H9 (cell line): Measurements from ENCODE around the gene ACADM. TPM values are rescaled to one million over a fixed set of nuclear protein-coding genes. Genes with fewer than 3 reads are reported as not detected.
"Not testable (repeated sequence)": the region's sequence is repeated elsewhere in the genome, so short reads cannot be mapped to it uniquely, and the experiment has no call there.

Experiments
- DNase-seq: peaks from one replicate; pipeline ENCODE4 v3.0.0-alpha.2; 2017
- H2AFZ ChIP-seq: one replicate; pipeline ENCODE4 v1.6.1; 2013; ENCODE audit warnings: mild to moderate bottlenecking, low read length, control low read depth, moderate library complexity
- H2AK5ac ChIP-seq: 2 replicates; pipeline ENCODE4 v1.6.1; 2013; ENCODE audit warnings: low read length, control low read depth, mixed read lengths; ENCODE audit not compliant: insufficient read length
- H2BK120ac ChIP-seq: one replicate; pipeline ENCODE4 v1.6.1; 2013; ENCODE audit warnings: low read depth, mild to moderate bottlenecking, low read length, control low read depth, inconsistent platforms; ENCODE audit not compliant: poor library complexity, severe bottlenecking
- H2BK12ac ChIP-seq: 2 replicates; pipeline ENCODE4 v1.6.1; 2013; ENCODE audit warnings: low read length, control low read depth, mixed read lengths, low read depth; ENCODE audit not compliant: insufficient read length
- H2BK15ac ChIP-seq: 2 replicates; pipeline ENCODE4 v1.6.1; 2013; ENCODE audit warnings: low read depth, low read length, control low read depth
- H2BK20ac ChIP-seq: one replicate; pipeline ENCODE4 v1.6.1; 2013; ENCODE audit warnings: low read depth, mild to moderate bottlenecking, low read length, control low read depth, inconsistent platforms; ENCODE audit not compliant: poor library complexity, severe bottlenecking
- H2BK5ac ChIP-seq: 2 replicates; pipeline ENCODE4 v1.6.1; 2013; ENCODE audit warnings: low read length, control low read depth, mixed read lengths; ENCODE audit not compliant: insufficient read length
- H3K14ac ChIP-seq: 2 replicates; pipeline ENCODE4 v1.6.1; 2013; ENCODE audit warnings: low read length, control low read depth; ENCODE audit not compliant: insufficient read depth
- H3K18ac ChIP-seq: 2 replicates; pipeline ENCODE4 v1.6.1; 2013; ENCODE audit warnings: low read depth, mild to moderate bottlenecking, mixed read lengths, low read length, control low read depth; ENCODE audit not compliant: insufficient read length
- H3K23ac ChIP-seq: 2 replicates; pipeline ENCODE4 v1.6.1; 2013; ENCODE audit warnings: low read length, control low read depth, mixed read lengths, low read depth; ENCODE audit not compliant: insufficient read length
- H3K23me2 ChIP-seq: 2 replicates; pipeline ENCODE4 v1.6.1; 2013; ENCODE audit warnings: low read depth, mild to moderate bottlenecking, mixed read lengths, low read length, control low read depth; ENCODE audit not compliant: insufficient read length, poor library complexity, severe bottlenecking
- H3K27ac ChIP-seq: 2 replicates; pipeline ENCODE4 v1.5.1; 2013; ENCODE audit warnings: low read length, control low read depth, mixed read lengths, low read depth; ENCODE audit not compliant: insufficient read length
- H3K27me3 ChIP-seq: 2 replicates; pipeline ENCODE4 v1.6.1; 2013; ENCODE audit warnings: low read length, control low read depth, inconsistent platforms; ENCODE audit not compliant: insufficient read depth
- H3K4ac ChIP-seq: 2 replicates; pipeline ENCODE4 v1.6.1; 2013; ENCODE audit warnings: low read depth, mild to moderate bottlenecking, control low read depth, inconsistent platforms, low read length, moderate library complexity
- H3K4me1 ChIP-seq: 2 replicates; pipeline ENCODE4 v1.6.1; 2013; ENCODE audit warnings: low read length, control low read depth, inconsistent platforms; ENCODE audit not compliant: insufficient read depth
- H3K4me2 ChIP-seq: 2 replicates; pipeline ENCODE4 v1.6.1; 2013; ENCODE audit warnings: low read length, control low read depth, mixed read lengths; ENCODE audit not compliant: insufficient read length, insufficient read depth
- H3K56ac ChIP-seq: 2 replicates; pipeline ENCODE4 v1.6.1; 2013; ENCODE audit warnings: low read depth, mild to moderate bottlenecking, mixed read lengths, low read length, control low read depth; ENCODE audit not compliant: insufficient read length
- H3K79me1 ChIP-seq: 2 replicates; pipeline ENCODE4 v1.6.1; 2013; ENCODE audit warnings: low read depth, mild to moderate bottlenecking, moderate library complexity, low read length, control low read depth, inconsistent platforms; ENCODE audit not compliant: insufficient read depth, poor library complexity, severe bottlenecking
- H3K79me2 ChIP-seq: 2 replicates; pipeline ENCODE4 v1.6.1; 2013; ENCODE audit warnings: low read length, control low read depth, inconsistent platforms; ENCODE audit not compliant: insufficient read depth
- H3K9ac ChIP-seq: 2 replicates; pipeline ENCODE4 v1.6.1; 2013; ENCODE audit warnings: low read length, control low read depth, mixed read lengths; ENCODE audit not compliant: insufficient read length; ENCODE audit errors: extremely low read depth
- H3K9me3 ChIP-seq: one replicate; pipeline ENCODE4 v1.6.1; 2013; ENCODE audit warnings: low read depth, low read length, inconsistent platforms; ENCODE audit not compliant: control insufficient read depth
- H3T11ph ChIP-seq: one replicate; pipeline ENCODE4 v1.6.1; 2013; ENCODE audit warnings: mild to moderate bottlenecking, low read length, control low read depth, inconsistent platforms
- H4K20me1 ChIP-seq: one replicate; pipeline ENCODE4 v1.6.1; 2013; ENCODE audit not compliant: control insufficient read depth, insufficient read length, insufficient read depth
- H4K5ac ChIP-seq: 2 replicates; pipeline ENCODE4 v1.6.1; 2013; ENCODE audit warnings: low read depth, mild to moderate bottlenecking, mixed read lengths, low read length, control low read depth; ENCODE audit not compliant: insufficient read length
- H4K8ac ChIP-seq: replicated peaks from 2 replicates; pipeline ENCODE4 v1.6.1; 2013; ENCODE audit warnings: low read length, control low read depth, mixed read lengths, low read depth; ENCODE audit not compliant: insufficient read length
- H4K91ac ChIP-seq: 2 replicates; pipeline ENCODE4 v1.6.1; 2013; ENCODE audit warnings: low read depth, mild to moderate bottlenecking, moderate library complexity, mixed read lengths, low read length, control low read depth; ENCODE audit not compliant: insufficient read length
- H3K27ac Mint-ChIP-seq, 3 experiments: 2 replicates in 2 of 3; 3 replicates in 1 of 3; pipeline ENCODE4 v1.8.0; 2020 to 2021; ENCODE audit warnings: mixed read lengths in 3 of 3, mild to moderate bottlenecking in 1 of 3, moderate library complexity in 1 of 3
- H3K27me3 Mint-ChIP-seq: 2 replicates; pipeline ENCODE4 v1.8.0; 2021; ENCODE audit warnings: low read depth, mild to moderate bottlenecking, moderate library complexity, mixed read lengths
- H3K36me3 Mint-ChIP-seq, 3 experiments: 2 replicates in 2 of 3; 3 replicates in 1 of 3; pipeline ENCODE4 v1.8.0; 2020 to 2021; ENCODE audit warnings: low read depth in 3 of 3, mixed read lengths in 3 of 3; ENCODE audit not compliant: insufficient read depth in 1 of 3
- H3K4me1 Mint-ChIP-seq, 2 experiments: 2 replicates each; pipeline ENCODE4 v1.8.0; 2020; ENCODE audit warnings: mixed read lengths in 2 of 2
- H3K4me3 Mint-ChIP-seq, 2 experiments: 2 replicates in 1 of 2; 3 replicates in 1 of 2; pipeline ENCODE4 v1.8.0; 2020 to 2021; ENCODE audit warnings: mild to moderate bottlenecking in 2 of 2, mixed read lengths in 2 of 2, moderate library complexity in 1 of 2
- H3K9me3 Mint-ChIP-seq, 2 experiments: 2 replicates in 1 of 2; 3 replicates in 1 of 2; pipeline ENCODE4 v1.8.0; 2020; ENCODE audit warnings: mild to moderate bottlenecking in 2 of 2, mixed read lengths in 2 of 2, moderate library complexity in 1 of 2
- CTCF ChIP-seq: fragments of 200-600 bp; sonication (generic); conservative IDR thresholded peaks from 3 replicates; pipeline ENCODE4 v1.8.0; 2021; ENCODE audit warnings: antibody characterized with exemption, mild to moderate bottlenecking
- WGBS: extraction: QIAGEN DNeasy Blood & Tissue Kit; methylation state at CpG from one replicate; pipeline ENCODE4 v1.1.7; 2013; ENCODE audit warnings: missing lambda C conversion rate, low lambda C conversion rate, mixed read lengths; ENCODE audit not compliant: insufficient read length; ENCODE audit errors: extremely low coverage; 5-methylcytosine and 5-hydroxymethylcytosine counted together
- total RNA-seq: library from RNA; stranded (reverse); gene quantifications from 2 replicates; pipeline ENCODE4 v1.2.1, GENCODE V29; 2021

The ACADM gene
- total RNA-seq, 1 experiment from 2014 or later: 51.3 TPM

DNA sequence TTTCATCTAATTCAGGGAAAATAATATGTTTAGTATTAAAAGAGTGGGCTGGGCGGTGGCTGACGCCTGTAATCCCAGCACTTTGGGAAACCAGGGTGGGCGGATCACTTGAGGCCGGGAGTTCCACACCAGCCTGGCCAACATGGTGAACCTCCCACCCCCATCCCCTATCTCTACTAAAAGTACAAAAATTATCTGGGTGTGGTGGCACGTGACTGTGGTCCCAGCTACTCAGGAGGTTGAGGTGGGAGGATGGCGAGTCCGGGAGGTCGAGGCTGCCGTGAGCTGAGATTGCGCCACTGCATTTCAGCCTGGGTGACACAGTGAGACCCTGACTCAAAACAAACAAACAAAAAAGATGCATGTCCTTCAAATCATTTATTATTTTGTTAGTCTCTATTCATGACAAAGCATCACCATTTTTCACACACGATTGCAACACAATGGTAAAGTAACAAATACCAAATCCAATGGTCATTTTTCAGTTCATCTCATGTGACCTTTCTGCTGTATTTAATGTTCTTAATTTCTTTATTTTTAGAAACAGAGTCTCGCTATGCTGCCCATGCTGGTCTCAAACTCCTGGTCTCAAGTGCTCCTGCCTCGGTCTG, 73.2 kb downstream of the ACADM start:
- H2AK5ac ChIP-seq: no peak overlapping the region
- H3K14ac ChIP-seq: no peak overlapping the region
- no peak overlapping the region for H3K4me3 Mint-ChIP-seq
- H3K9ac ChIP-seq: no peak overlapping the region
- H3K79me2 ChIP-seq: no peaks in the 10 kb centered on the region
- H3K4ac ChIP-seq: no peak overlapping the region
- H3K36me3 Mint-ChIP-seq: peaks cover 21 to 57% (median 31%) of the 10 kb centered on the region in 3 experiments; a peak in 6 of 7 replicates
- no peak overlapping the region for H3K23ac ChIP-seq
- no peak overlapping the region for H3K56ac ChIP-seq
- no peaks in the 10 kb centered on the region for H4K20me1 ChIP-seq
- no peak overlapping the region for H3T11ph ChIP-seq
- no peaks in the 10 kb centered on the region; the same call in 1 of the 2 replicates for H3K27me3 Mint-ChIP-seq
- H3K27ac Mint-ChIP-seq: 0 out of 7 replicates have a peak overlapping the region, but pooled peaks of 1 of the 3 experiments have one; percentile 44
- WGBS: no CpG with 5 or more reads among the region's 13 CpGs
- no peaks in the 10 kb centered on the region for H3K9me3 ChIP-seq
- no peak overlapping the region for H2BK12ac ChIP-seq
- DNase-seq: no peak
- no peak for TF ChIP-seq CTCF
- H3K4me1 ChIP-seq: no peaks in the 10 kb centered on the region
- H3K79me1 ChIP-seq: no peaks in the 10 kb centered on the region
- H2AFZ ChIP-seq: no peak overlapping the region
- H3K23me2 ChIP-seq: no peaks in the 10 kb centered on the region
- no peak overlapping the region for H2BK20ac ChIP-seq
- no peak overlapping the region for H3K18ac ChIP-seq
- H3K27ac ChIP-seq: no peak overlapping the region
- no peak overlapping the region for H4K91ac ChIP-seq
- no peak overlapping the region for H4K5ac ChIP-seq
- no peak overlapping the region for H3K4me2 ChIP-seq
- no peak overlapping the region for H4K8ac ChIP-seq
- no peak overlapping the region for H2BK15ac ChIP-seq
- H2BK5ac ChIP-seq: no peak overlapping the region
- H2BK120ac ChIP-seq: no peak overlapping the region
- H3K4me1 Mint-ChIP-seq: peaks cover 0 to 4% of the 10 kb centered on the region in 2 experiments; a peak in 1 of 4 replicates
- no peaks in the 10 kb centered on the region for H3K9me3 Mint-ChIP-seq
- H3K27me3 ChIP-seq: no peaks in the 10 kb centered on the region

- not testable (repeated sequence) for H4K5ac ChIP-seq, H2BK120ac ChIP-seq, H3K23me2 ChIP-seq, H2BK20ac ChIP-seq, H3K4ac ChIP-seq, H3K56ac ChIP-seq, H3K4me2 ChIP-seq, H3K27ac ChIP-seq, H3K27me3 Mint-ChIP-seq, H3K9ac ChIP-seq, H3K18ac ChIP-seq, H2BK15ac ChIP-seq, H2BK12ac ChIP-seq, H3K23ac ChIP-seq, H3K14ac ChIP-seq, H3K79me2 ChIP-seq, H4K8ac ChIP-seq, H3K27me3 ChIP-seq, H3K4me3 Mint-ChIP-seq, H2BK5ac ChIP-seq, DNase-seq, H3K9me3 ChIP-seq, H4K91ac ChIP-seq, H3K9me3 Mint-ChIP-seq, H4K20me1 ChIP-seq, H3K4me1 Mint-ChIP-seq, H3K27ac Mint-ChIP-seq, H3T11ph ChIP-seq, H3K79me1 ChIP-seq, H2AK5ac ChIP-seq, H2AFZ ChIP-seq, H3K4me1 ChIP-seq
- peaks cover 0 to 21% (median 5%) of the 10 kb centered on the region in 3 experiments; a peak in 5 of 7 replicates for H3K36me3 Mint-ChIP-seq
- WGBS: no CpG with 5 or more reads among the region's 2 CpGs
These were observed 77.0 kb downstream of the ACADM start for GRCh38 chr1:75801480-75801879.
